NOMO-1 (cell line): Measurements from ENCODE around the gene TMPRSS4.
A peak's percentile ranks its signal among the peaks of the same experiment; 100 is the strongest.

Source experiments
- DNase-seq, 2 experiments: peaks; one replicate each; lab custom pipeline; 2025; ENCODE audit not compliant: unreplicated experiment in 2 of 2; lab: John Stamatoyannopoulos, UW

Gene TMPRSS4

DNA sequence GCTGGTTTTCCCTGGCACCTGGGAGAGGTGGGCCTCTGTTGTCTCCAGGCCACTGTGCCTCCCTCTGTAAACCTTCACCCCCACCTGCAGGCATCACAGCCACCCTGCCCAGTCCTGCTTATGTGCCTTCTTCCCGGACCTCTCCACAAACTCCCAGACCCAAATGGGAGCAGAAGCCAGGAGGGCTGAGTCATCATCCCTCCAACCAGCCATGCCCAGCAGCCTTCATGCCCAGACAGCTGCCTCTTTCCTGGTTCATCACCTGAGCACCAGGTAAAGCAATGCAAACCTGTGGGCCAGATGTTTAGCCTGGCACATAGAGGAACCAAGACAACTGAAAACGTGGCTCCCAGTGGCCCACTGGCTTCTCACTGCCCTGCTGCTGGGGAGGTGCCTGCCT is 2.1 kb upstream of the TMPRSS4 start:
- no peak for DNase-seq

DNA sequence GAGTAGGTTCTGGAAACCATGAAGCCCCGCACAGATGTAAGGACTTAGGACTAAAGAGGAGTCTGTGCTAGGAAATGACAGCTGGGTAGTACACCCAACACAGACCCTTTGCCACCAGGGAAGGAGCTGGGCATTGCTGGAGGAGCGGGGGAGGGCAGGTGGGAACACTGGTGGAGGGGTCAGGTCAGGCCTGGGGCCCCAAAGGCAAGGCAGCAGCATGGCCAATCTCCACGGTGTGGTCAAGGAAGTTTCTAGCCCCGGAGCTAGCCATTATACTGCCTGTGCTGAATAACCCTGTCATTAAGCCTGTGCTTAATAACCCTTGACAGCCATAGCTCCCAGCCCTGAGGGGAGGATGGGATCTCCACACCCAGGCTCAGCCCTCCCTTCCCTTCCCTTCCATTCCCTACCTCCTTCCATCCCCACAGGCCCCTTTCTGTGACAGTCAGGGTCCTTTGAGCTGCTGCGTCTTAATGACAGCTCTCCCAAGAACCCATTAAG is 2.1 kb downstream of the TMPRSS4 start:
- DNase-seq: no peak

DNA sequence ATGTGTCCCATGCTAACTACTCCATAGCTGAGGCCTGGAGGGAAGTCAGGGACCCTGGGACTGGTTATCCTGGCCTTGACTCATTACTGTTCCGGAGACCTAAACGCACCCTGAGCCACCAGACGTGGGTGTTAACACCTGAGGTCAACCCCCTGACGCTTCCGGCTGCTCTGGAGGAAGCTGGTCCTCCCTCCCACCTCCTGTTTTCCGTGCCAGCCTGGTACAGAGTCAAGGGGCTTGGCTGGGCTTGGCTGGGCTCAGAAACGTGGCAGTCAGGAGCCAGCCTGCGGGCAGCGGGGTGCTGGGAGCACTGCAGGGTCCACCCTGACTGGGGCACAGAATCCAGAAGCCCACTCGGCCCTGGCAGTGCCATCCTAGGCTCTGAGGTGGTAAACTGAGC is 2.6 kb downstream of the TMPRSS4 start:
- DNase-seq: no peak

DNA sequence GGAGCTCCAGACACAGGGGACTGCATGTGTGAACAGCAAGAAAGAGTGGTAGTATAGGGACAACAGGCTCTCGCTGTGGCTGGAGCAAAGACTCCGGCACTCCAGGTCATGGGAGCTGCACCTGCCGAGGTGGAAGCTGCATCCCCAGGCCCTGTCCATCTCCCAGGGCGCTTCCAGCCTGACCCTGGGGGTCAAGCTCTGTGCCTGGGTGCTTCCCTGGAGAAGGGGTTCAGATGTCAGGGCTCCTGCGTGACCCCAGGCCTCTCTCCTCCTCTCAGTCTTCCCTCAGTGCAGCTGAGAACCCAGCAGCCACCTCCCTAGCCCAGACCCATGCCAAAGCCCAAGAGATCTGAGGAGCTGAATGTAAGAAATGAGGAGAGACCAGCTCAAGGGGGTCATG is 3.4 kb downstream of the TMPRSS4 start:
- no peak for DNase-seq

DNA sequence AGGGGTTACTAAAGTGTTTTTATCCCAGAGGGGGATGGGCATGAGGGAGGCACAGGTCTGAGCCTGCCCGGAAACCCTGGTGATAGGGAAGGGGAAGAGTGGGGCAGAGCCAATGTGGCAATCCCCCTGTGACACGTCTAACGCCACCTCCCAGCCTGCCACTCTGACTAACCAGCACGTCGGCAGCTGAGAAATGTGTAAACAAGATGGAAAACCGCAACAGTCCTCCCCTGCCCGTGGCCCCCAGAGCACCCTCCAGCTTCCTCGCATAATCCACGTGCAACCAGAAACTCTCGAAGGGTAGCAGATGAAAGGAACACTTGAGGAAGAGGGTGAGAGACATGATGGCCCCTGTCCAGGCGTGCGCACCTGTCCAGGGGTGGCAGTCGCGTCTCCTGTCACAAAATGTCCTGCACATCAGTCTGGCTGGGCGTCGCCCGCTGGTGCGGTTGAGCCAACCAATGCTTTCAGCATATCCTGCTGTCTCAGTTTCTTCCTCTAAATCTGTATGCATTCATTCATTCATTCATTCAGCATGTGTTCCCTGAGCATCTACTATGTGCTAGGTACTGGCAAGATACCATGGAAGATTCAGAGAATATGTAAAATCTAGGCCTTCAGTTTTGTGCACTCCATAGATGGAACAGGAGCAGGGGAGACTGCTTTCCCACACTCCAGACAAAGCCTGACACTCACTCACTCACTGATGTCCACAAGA is 4.5 kb downstream of the TMPRSS4 start:
- peak; percentile 18 to 20 for DNase-seq

DNA sequence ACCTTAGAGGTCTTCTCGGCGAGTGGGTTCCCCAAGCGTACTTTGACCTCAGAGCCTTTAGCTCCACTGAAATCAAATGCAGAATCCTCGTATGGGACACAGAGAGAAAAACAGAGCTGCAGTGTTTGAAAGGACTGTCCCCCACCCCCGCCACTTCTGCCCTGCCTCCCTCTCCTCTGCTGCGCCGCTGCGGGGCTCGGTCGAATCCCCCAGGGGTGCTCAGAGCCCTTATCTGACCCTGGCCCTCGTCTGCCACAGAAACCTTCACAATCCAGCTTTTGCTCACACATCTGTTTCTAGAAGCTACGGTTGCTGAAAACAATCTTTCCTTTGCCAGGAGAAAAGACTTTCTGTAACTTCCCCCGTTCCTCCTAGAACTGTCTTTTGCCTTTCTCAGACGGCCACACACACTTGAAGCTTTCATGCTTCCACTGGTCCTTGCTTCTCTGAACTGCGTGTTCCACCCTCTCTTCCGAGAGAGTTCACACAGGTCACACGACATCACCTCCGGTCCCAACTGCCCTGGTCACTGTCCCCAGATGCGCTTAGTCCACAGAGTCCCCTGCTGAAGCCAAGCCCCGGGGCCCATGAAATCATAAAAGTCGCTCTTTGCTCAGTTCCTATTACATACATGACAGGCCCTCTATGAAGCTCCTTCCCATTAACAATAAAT is 6.1 kb downstream of the TMPRSS4 start:
- no peak for DNase-seq

DNA sequence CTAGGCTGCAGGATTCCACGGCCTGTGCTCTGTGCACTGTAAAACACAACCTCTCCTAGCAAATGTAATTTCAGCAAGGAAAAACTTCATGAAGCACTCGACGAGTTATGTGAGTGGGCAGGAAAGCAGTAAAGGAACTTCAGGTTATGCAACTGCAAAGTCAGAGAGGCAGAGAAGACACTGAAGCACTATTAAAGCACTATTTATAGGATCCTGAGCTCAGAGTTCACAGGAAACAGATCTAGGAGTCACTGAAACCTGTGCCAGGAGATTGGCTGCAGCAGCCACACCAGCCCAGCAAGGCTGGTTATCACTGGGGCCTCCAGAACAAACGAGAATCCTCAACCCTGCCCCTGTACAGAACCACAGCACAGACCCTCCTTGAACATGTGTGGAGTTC is 7.4 kb downstream of the TMPRSS4 start:
- DNase-seq: peak; percentile 84 to 98

DNA sequence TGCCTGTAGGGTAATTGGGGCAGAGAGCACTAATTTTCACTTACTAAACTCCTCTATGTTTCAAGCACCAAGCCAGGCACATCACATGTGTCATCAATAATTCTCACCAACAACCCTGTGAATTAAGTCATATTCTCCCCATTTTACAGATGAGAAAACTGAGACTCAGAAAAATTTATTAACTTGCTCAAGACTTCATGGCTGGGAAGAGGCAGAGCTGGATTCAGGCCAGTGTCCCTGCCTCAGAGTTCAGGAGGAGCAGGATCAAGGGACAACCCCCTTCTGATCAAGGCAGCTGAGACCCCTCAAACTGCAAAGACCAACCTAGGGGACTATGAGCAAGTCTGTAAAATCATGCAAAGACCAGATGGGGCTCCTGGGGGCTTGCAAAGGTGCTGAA is 7.8 kb downstream of the TMPRSS4 start:
- DNase-seq: no peak

DNA sequence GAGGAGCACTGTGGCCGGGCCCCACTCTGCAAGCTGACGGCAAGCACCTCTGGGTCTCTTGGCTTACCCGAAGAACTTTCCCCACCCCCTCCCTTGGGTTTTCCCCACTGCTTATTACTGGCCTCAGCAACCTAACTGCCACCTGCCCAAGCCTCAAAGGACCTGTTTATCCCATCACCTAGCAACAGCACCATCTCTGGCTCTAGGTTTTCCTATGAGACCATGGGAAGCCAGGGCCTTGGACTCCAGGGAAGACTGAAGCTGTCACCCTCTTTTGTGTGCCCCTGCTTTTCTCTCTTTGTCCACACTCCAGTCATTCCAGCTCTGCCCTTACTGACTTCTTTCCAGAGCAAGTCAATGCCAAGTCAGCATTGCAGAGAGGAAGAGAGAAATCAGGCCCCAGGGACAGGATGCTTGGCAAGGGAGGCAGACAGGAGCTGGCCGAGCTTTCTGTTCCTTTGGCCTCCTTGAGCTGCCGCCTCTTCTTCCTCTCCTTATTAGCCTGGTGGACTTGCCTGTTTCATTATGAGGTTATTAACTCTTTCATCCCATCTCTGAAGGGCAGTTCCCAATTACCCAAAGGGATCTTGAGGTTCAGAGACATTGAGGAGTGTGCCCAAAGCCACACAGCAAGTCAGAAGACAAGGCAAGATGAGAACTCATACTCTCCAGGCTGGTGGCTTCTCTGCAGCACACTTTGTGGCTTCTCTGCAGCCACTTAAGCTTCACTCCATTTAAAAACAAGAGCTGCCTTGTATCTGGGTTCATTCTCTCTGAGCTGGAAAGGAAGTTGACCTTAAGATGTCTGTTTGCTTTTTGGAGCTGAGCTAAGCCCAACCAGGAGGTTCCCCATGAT is 10.3 kb downstream of the TMPRSS4 start, which contains the start of gene SMIM35:
Gene SMIM35 (minus strand): TSS at position 51 of the 856 bp plus-strand sequence. CDS start 206 bp downstream, outside the sequence.
- DNase-seq: no peak

DNA sequence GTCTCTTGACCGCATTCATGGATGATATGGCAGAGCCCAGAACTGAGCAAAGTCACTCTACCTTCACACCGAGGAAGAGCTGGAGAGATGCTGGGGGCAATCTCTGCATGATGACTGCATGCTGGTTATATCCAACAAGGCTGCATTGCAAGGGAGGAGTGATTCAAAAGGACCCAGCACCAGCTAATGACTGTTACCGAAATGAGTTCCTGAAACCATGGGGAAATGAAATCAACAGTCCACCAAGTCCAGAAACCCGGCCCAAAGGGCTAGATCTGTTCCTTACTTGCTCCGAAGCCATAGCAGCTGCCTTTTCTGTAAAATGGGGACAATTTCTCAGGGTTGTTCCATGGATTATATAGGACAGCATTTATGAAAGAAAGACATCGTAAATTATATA is 11.1 kb downstream of the TMPRSS4 start:
- peak in 1 of 2 experiments; percentile 2 for DNase-seq

DNA sequence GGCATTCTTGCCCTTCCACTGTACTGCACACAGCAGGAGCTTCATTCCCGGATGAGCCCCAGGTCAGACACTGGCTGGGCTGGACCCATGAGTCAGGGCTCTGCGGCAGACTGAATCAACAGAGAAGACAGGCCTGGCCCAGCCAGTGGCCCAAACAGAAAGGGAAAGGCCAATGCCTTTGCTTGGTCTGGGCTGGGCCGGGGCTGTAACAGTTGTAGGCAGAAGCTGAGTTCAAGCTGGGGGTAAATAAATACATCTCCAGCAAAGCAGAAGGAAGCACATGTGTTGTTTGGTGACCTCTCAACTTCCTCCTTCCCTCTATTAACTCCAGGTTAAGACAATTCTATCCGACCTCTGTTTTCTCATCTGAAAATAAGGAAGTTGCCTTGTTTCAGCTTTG is 11.7 kb downstream of the TMPRSS4 start:
- peak; percentile 80 to 97 for DNase-seq

DNA sequence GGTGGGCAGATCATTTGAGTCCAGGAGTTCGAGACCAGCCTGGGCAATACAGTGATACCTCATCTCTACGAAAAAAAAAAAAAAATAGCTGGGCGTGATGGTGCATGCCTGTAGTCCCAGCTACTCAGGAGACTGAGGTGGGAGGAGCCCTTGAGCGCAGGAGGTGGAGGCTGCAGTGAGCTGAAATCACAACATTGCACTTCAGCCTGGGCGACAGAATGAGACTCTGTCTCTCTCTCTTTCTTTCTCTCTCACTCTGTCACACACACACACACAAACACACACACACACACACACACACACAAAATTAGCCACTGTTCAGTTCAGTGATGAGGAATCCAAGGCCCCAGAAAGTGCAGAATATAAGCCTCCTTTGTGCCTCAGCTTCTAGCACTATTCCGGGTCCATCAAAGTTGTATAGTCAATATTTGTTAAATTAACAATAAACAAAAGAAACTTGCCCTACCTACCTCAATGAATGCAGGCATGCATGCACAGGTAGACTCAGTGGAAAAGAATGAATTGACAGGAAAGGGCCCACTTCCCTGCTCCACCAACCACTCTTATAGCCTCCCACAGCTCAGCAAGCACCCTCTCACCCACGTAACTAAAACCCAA is 13.8 kb downstream of the TMPRSS4 start:
- no peak for DNase-seq

DNA sequence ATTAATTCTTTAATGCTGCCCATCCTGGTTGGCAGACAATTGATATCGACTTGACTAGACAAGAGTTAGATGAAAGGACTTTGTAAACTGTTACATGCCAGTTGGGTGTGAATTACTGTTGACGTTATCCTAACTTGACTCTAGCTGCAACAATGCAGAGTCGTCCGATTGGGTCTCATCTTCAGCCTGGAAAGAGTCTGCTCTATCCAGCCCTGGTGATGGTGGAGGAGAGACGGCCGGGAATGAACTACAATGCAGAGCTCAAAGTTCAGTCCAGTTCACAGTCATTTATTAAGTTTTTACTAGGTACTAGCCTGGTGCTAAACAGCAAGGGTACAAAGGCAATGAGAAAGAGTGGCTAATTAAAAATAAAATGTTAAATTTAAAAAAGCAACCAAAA is 14.8 kb downstream of the TMPRSS4 start:
- no peak for DNase-seq

DNA sequence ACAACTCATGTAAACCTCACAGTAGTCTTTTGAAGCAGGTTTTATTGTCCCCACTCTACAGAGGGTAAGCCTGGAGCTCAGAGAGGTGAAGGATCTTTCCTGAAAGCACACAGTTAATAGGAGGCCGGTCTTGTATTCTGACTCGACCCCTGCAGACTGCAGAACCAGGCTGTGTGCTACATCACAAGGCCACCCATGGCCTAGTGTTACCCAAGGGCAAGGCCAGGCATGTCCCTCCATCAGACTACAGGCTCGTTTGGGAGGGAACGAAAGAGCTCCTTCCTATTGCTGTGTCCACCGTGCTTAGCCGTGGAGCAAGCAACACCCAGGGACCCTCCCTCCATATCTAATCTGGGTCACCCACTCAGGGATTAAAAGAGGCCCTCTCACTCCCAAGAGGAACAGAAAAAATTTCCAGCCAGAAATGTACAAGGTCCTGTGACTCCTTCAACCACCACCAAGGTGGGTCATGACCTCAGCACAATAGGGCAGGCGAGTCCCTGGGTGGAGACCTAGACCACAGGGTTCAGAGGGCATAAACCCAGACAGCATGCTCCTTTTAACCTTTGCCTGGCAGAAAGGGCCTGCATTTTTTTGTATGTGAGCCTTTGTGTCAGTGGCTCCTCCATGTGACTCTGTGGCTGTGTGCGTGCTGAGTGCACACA is 16.2 kb downstream of the TMPRSS4 start:
- DNase-seq: no peak

DNA sequence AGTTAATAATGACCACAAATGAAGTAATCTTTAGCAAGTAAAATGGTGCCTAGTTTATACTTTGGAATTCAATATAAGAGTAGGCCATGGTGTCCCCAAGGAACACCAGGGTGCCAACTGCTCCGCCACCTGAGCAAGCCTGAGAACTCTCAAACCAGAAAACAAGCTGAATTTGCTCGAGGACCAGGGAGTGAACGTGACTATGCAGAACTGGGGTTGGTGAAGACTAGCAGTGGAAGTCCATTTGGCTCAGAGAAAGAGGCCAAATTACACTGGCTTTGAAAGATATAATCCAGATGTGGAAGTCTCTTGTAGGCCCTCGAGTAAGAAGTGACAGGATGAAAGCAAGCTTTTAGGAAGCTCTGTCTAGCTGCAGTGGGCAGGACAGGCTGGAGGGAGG is 18.6 kb downstream of the TMPRSS4 start:
- no peak for DNase-seq

DNA sequence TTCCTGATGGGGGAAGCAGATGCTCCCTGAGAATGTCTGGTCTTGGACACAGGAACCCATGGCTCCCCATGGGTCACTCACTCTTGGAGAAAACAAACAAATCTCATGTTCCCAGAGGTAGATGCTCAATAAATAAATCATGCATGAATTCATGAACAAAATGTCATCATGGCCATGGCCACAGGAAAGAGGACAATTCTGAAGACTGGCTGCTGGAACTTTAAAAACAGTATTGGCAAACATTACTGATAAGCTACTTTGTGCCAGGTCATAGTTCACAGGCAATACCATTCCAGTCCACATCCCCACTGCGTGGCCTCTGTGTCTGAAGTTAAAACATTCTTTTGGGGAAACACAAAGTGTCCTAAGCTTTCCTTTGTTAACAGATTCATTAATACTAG is 19.1 kb downstream of the TMPRSS4 start:
- DNase-seq: no peak

DNA sequence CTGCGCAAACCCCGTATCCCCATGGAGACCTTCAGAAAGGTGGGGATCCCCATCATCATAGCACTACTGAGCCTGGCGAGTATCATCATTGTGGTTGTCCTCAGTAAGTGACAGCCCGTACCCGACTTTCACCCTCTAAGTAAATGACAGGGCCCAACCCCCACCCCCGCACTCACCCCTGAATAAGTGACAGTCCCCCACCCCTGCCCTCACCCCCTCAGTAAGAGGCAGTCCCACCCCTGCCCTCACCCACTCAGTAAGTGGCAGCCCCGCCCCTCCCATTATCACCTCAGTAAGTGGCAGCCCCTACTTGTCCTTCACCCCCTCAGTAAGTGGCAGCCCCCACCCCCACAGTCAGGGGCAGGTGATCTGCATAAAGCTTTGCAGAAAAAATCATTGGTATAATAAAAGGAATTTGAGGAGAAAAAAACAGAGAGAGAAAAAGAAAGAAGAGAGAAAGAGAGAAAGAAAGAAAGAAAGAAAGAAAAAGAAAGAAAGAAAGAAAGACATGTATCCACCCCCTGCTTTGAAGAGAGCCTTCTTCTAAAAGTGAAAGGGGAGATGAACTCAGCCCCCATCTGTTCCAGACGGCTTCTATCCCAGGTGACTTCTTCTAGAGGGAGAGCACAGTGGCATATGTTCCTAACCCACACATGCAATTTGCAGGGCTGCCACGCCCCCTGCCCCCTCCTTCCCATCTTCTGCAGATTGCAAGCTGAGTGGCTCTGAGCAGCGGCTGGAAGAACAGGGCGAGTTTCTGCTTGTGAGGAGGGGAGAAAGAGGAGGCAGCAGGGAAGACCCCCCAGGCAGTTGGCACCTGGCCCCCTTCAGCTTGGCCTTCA is 22.3 kb downstream of the TMPRSS4 start:
- no peak for DNase-seq

DNA sequence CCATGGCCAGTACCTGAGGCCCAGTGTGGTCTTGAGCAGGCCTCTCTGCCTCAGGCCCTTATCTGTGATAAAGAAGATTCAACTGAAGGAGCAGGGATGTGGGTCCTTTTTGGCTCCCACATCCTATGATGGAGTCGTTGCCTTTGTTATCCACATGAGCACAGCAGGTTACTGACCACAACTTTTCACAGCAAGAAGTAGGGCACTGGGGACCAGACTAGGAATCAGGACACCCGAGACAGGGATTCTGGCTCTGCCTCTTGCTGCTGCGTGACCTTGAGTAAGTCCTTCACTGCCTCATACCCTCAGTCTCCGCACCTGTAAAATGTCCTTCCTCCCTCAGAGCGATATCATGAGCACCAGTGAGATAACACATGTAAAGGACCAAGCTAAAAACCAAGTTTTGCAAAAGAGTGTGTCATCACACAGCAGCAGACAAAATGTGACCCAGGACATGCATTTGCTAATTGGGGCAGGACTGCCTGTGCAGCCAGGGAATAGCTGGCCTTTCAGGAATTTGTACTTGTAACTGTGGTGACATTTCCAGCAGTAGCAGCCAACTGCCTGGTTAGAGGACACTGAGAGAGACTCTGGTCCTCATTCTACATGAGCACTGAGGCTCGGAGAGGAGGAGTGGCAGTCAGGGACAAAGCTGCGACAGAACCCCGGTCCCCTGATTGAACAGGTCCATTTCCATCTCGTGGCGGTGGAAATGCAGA is 23.1 kb downstream of the TMPRSS4 start:
- no peak for DNase-seq

DNA sequence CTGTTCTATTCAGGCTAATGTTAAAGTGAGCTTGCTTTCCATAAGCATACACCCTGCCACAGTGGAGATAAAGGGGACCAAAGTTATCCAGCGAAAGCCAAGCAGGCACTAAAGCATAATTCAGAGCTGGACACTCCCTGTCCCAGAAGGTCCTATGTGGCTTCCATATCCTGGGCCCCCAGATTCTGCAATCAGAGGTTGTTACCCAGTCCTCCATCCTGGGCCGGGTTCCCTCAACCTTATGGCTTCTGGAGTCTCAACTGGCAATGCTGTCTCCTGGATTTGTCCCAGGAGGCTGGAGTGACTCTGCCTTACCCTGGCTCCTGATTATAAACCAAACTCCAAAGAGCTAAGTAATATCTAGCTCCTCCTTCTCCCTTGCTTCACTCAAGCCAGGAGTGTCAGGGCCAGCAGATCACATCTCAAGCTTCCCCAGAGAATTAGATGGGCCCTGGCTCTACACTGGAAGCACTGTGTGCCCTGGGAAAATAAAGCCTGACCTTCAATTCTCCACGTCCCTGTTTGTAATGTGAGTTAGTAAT is 23.9 kb downstream of the TMPRSS4 start:
- no peak for DNase-seq
